GM23338 (cell line): ENCODE data around the gene S100A12. TPM values are rescaled to one million over a fixed set of nuclear protein-coding genes. Genes with fewer than 3 reads are reported as not detected.

ENCODE experiments used
- ATAC-seq: fragments of 200-7000 bp; cut with Tn5 transposase; 3 replicates; pipeline ENCODE4 v1.9.1; 2020
- DNase-seq: peaks from one replicate; pipeline ENCODE4 v3.0.0-alpha.2; 2015; ENCODE audit warnings: low spot score
- H2AFZ ChIP-seq: fragments of 200-600 bp; sonication (generic); 2 replicates; pipeline ENCODE4 v1.8.0; 2016; ENCODE audit warnings: antibody characterized with exemption, mild to moderate bottlenecking, moderate library complexity
- H3F3A ChIP-seq: fragments of 200-600 bp; sonication (generic); replicated peaks from 2 replicates; pipeline ENCODE4 v1.8.0; 2017; ENCODE audit warnings: antibody characterized with exemption, mixed run types, low read depth
- H3K27ac ChIP-seq: fragments of 200-600 bp; sonication (generic); 2 replicates; pipeline ENCODE4 v1.6.1; 2016; ENCODE audit warnings: low read depth
- H3K27me3 ChIP-seq: fragments of 200-600 bp; sonication (generic); 2 replicates; pipeline ENCODE4 v1.8.0; 2016; ENCODE audit warnings: mild to moderate bottlenecking, mixed run types, moderate library complexity; ENCODE audit not compliant: insufficient read depth
- H3K36me3 ChIP-seq: fragments of 200-600 bp; sonication (generic); 2 replicates; pipeline ENCODE4 v1.8.0; 2016; ENCODE audit warnings: mild to moderate bottlenecking; ENCODE audit not compliant: insufficient read depth
- H3K4me1 ChIP-seq: fragments of 200-600 bp; sonication (generic); 2 replicates; pipeline ENCODE4 v1.8.0; 2016; ENCODE audit warnings: mild to moderate bottlenecking, moderate library complexity; ENCODE audit not compliant: insufficient read depth
- H3K4me2 ChIP-seq: fragments of 200-600 bp; sonication (generic); 2 replicates; pipeline ENCODE4 v1.7.1; 2017; ENCODE audit warnings: mixed run types
- H3K4me3 ChIP-seq: fragments of 200-600 bp; sonication (generic); 2 replicates; pipeline ENCODE4 v1.6.1; 2016; ENCODE audit warnings: mixed run types
- H3K79me2 ChIP-seq: fragments of 200-600 bp; sonication (generic); replicated peaks from 2 replicates; pipeline ENCODE4 v1.8.0; 2017; ENCODE audit warnings: mild to moderate bottlenecking; ENCODE audit not compliant: insufficient read depth
- H3K9me2 ChIP-seq: fragments of 200-600 bp; sonication (generic); 2 replicates; pipeline ENCODE4 v1.8.0; 2017; ENCODE audit not compliant: insufficient read depth
- H4K20me1 ChIP-seq: fragments of 200-600 bp; sonication (generic); replicated peaks from 2 replicates; pipeline ENCODE4 v1.8.0; 2017; ENCODE audit warnings: mild to moderate bottlenecking; ENCODE audit not compliant: insufficient read depth
- H3K27ac Mint-ChIP-seq: 2 replicates; pipeline ENCODE4 v1.8.0; 2020; ENCODE audit warnings: inconsistent platforms, mild to moderate bottlenecking, moderate library complexity, mixed read lengths
- H3K27me3 Mint-ChIP-seq: 3 replicates; pipeline ENCODE4 v1.8.0; 2022; ENCODE audit warnings: low read depth, mild to moderate bottlenecking, moderate library complexity, mixed read lengths, inconsistent platforms; ENCODE audit not compliant: insufficient read depth, poor library complexity
- H3K36me3 Mint-ChIP-seq: 3 replicates; pipeline ENCODE4 v1.8.0; 2021; ENCODE audit warnings: low read depth, mild to moderate bottlenecking, inconsistent platforms, moderate library complexity, mixed read lengths
- H3K4me1 Mint-ChIP-seq: 3 replicates; pipeline ENCODE4 v1.8.0; 2020; ENCODE audit warnings: mild to moderate bottlenecking, inconsistent platforms, mixed read lengths
- H3K4me3 Mint-ChIP-seq: 3 replicates; pipeline ENCODE4 v1.8.0; 2021; ENCODE audit warnings: moderate library complexity, mild to moderate bottlenecking, inconsistent platforms, mixed read lengths
- H3K9me3 Mint-ChIP-seq: 3 replicates; pipeline ENCODE4 v1.8.0; 2020; ENCODE audit warnings: moderate library complexity, mild to moderate bottlenecking, inconsistent platforms, mixed read lengths
- CTCF ChIP-seq, 2 experiments: fragments of 200-600 bp in 1 of 2; sonication (generic) in 1 of 2; conservative IDR thresholded peaks; 2 replicates each; pipeline versions ENCODE4 v1.5.1 to v1.6.1; 2016 to 2017; ENCODE audit warnings: antibody characterized with exemption in 2 of 2, low read depth in 2 of 2, mild to moderate bottlenecking in 2 of 2, moderate library complexity in 1 of 2
- EZH2 ChIP-seq: fragments of 200-600 bp; sonication (generic); IDR thresholded peaks from one replicate; pipeline ENCODE4 v1.8.0; 2017; ENCODE audit warnings: antibody characterized with exemption, mild to moderate bottlenecking, low read depth; ENCODE audit not compliant: unreplicated experiment
- EZH2phosphoT487 ChIP-seq: fragments of 200-600 bp; sonication (generic); IDR thresholded peaks from one replicate; pipeline ENCODE4 v1.8.1; 2018; ENCODE audit warnings: antibody characterized with exemption; ENCODE audit not compliant: unreplicated experiment
- JUNB ChIP-seq: IDR thresholded peaks from one replicate; pipeline ENCODE4 v1.6.1; 2016; ENCODE audit warnings: antibody characterized with exemption; ENCODE audit not compliant: unreplicated experiment
- NANOG ChIP-seq: IDR thresholded peaks from 2 replicates; pipeline ENCODE4 v1.6.1; 2016; ENCODE audit warnings: antibody characterized with exemption, borderline replicate concordance
- POLR2AphosphoS5 ChIP-seq: IDR thresholded peaks from 2 replicates; pipeline ENCODE4 v1.6.1; 2016; ENCODE audit warnings: antibody characterized with exemption, low read depth
- REST ChIP-seq: IDR thresholded peaks from one replicate; pipeline ENCODE4 v1.6.1; 2018; ENCODE audit warnings: antibody characterized with exemption; ENCODE audit not compliant: unreplicated experiment
- STAT1 ChIP-seq: IDR thresholded peaks from one replicate; pipeline ENCODE4 v1.6.1; 2016; ENCODE audit warnings: antibody characterized with exemption; ENCODE audit not compliant: unreplicated experiment
- ZNF331 ChIP-seq: fragments of 250-450 bp; sonication (Bioruptor Pico); IDR thresholded peaks from 2 replicates; pipeline ENCODE4 v1.5.0; 2020; ENCODE audit warnings: low read depth, mild to moderate bottlenecking, moderate library complexity
- polyA plus RNA-seq: library from polyadenylated mRNA; unstranded; fragments of >200 nt; fragmentation: Nextera tagmentation; extraction: Ambion mirVana; gene quantifications from 2 replicates; pipeline ENCODE4 v1.2.1, GENCODE V29; 2016
- total RNA-seq: library from RNA; depleted of rRNA; stranded (reverse); fragments of >200 nt; shearing (Covaris generic); gene quantifications from 2 replicates; pipeline ENCODE4 v1.2.3, GENCODE V29; 2014

Gene S100A12
- total and polyA plus RNA-seq, 2 experiments from 2014 or later = not detected

GRCh38 chr1:153360190-153360589 is 15.2 kb downstream of the S100A12 start:
- H3K9me3 Mint-ChIP-seq = no peaks in the 10 kb centered on the region
- Histone ChIP-seq H3K4me1 (no peaks in the 10 kb centered on the region), H3F3A (no peaks in the 10 kb centered on the region), H4K20me1 (no peaks in the 10 kb centered on the region), H3K9me2 (no peaks in the 10 kb centered on the region; the same call in 1 of the 2 replicates), H3K79me2 (no peaks in the 10 kb centered on the region), H3K27me3 (no peaks in the 10 kb centered on the region), H3K36me3 (no peaks in the 10 kb centered on the region), H3K4me3 (no peak overlapping the region), H3K4me2 (no peak overlapping the region), H2AFZ (no peak overlapping the region), H3K27ac (no peak overlapping the region)
- no peak overlapping the region for H3K4me3 Mint-ChIP-seq
- peaks cover 5% of the 10 kb centered on the region for H3K27me3 Mint-ChIP-seq
- no peaks in the 10 kb centered on the region for H3K36me3 Mint-ChIP-seq
- no peak overlapping the region for H3K27ac Mint-ChIP-seq
- no peak for DNase-seq
- H3K4me1 Mint-ChIP-seq = peaks cover 8% of the 10 kb centered on the region; the same call in 1 of the 3 replicates
- ATAC-seq = no peak
- TF ChIP-seq ZNF331 (CRISPR knock-in tag) (no peak), JUNB (no peak), EZH2phosphoT487 (no peak), EZH2 (no peak), REST (no peak), CTCF (conservative IDR thresholded peaks at IDR 0.05; ENCODE audit: low read depth in 2 of 2) (no peak), POLR2AphosphoS5 (no peak)

GRCh38 chr1:153359241-153359640 is 16.2 kb downstream of the S100A12 start:
- H3K9me2 ChIP-seq = no peaks in the 10 kb centered on the region; the same call in 1 of the 2 replicates
- Mint-ChIP-seq H3K27ac (no peak overlapping the region), H3K9me3 (no peaks in the 10 kb centered on the region), H3K36me3 (no peaks in the 10 kb centered on the region), H3K27me3 (peaks cover 5% of the 10 kb centered on the region), H3K4me3 (no peak overlapping the region), H3K4me1 (peaks cover 8% of the 10 kb centered on the region; the same call in 1 of the 3 replicates)
- H2AFZ ChIP-seq = no peak overlapping the region
- ATAC-seq (no peak), DNase-seq (no peak)
- no peaks in the 10 kb centered on the region for H3F3A ChIP-seq
- H3K27me3 ChIP-seq = no peaks in the 10 kb centered on the region
- H3K27ac ChIP-seq = no peak overlapping the region
- no peaks in the 10 kb centered on the region for H4K20me1 ChIP-seq
- H3K4me1 ChIP-seq = no peaks in the 10 kb centered on the region
- H3K4me2 ChIP-seq = no peak overlapping the region
- no peak overlapping the region for H3K4me3 ChIP-seq
- H3K36me3 ChIP-seq = no peaks in the 10 kb centered on the region
- no peaks in the 10 kb centered on the region for H3K79me2 ChIP-seq
- TF ChIP-seq JUNB = no peak
- TF ChIP-seq STAT1 = no peak
- TF ChIP-seq EZH2phosphoT487 = no peak
- TF ChIP-seq REST = no peak
- no peak for TF ChIP-seq NANOG
